H1 (cell line): Measurements from ENCODE around the gene TIMM10B. TPM values are rescaled to one million over a fixed set of nuclear protein-coding genes. Genes with fewer than 3 reads are reported as not detected.

Experiments used
- CBX5 ChIP-seq: fragments of 300-800, 300-1000 bp; sonication (generic); IDR thresholded peaks from 2 replicates; pipeline ENCODE4 v1.7.1; 2016; ENCODE audit warnings: antibody characterized with exemption, low read length, low read depth
- CTCF ChIP-seq, 3 experiments: IDR thresholded peaks; 1 replicate in 2 of 3; 2 replicates in 1 of 3; pipeline versions ENCODE4 v1.5.1 to v1.6.1; 2011; ENCODE audit warnings: low read length in 3 of 3, mild to moderate bottlenecking in 3 of 3, inconsistent platforms in 2 of 3, low read depth in 1 of 3, moderate library complexity in 1 of 3; ENCODE audit not compliant: insufficient read depth in 1 of 3; ENCODE audit errors: control extremely low read depth in 1 of 3
- KDM5A ChIP-seq: fragments of 200-600 bp; IDR thresholded peaks from 2 replicates; pipeline ENCODE4 v1.7.1; 2012; ENCODE audit warnings: mild to moderate bottlenecking, low read length, inconsistent platforms, mixed read lengths
- TBP ChIP-seq: IDR thresholded peaks from 2 replicates; pipeline ENCODE4 v1.6.1; 2011; ENCODE audit warnings: low read depth, low read length, improper control_type of control experiment
- polyA plus RNA-seq, 7 experiments: library from polyadenylated mRNA; depleted of rRNA in 3 of 7; stranded (reverse) in 5 of 7; unstranded in 2 of 7; fragments of >200 nt in 5 of 7; fragments of 200-250 nt in 2 of 7; gene quantifications; 1 replicate in 5 of 7; 2 replicates in 1 of 7; 4 replicates in 1 of 7; pipeline versions ENCODE4 v1.2.1 to v1.2.3, GENCODE V29; 2011 to 2013; ENCODE audit warnings: missing spikeins in 2 of 7, mixed read lengths in 2 of 7
- total RNA-seq: library from RNA; stranded (reverse); fragmentation: NEBNext Ultra II Directional; extraction: Animal tissue kit (Norgen Biotek cat#: 25700); gene quantifications from 2 replicates; pipeline ENCODE4 v1.2.1, GENCODE V29; 2021

Gene TIMM10B
- total and polyA plus RNA-seq, 2 of the 8 experiments (the other 6 are each of a cell fraction or from before 2014, with no cell fraction given) = 38.2 to 47.8 TPM

- TF ChIP-seq CTCF (IDR thresholded peaks at IDR 0.05; ENCODE audit: control extremely low read depth in 1 of 3, insufficient read depth in 1 of 3, low read depth in 1 of 3, low read length in 3 of 3) (no peak), TBP (no peak), CBX5 (no peak), KDM5A (no peak)
Measured at GRCh38 chr11:6481924-6482275, 599 bp downstream of the TIMM10B start (continued).
